Transverse colon (tissue), 4 donors: ENCODE measurements around the gene TGFB1I1. TPM values are rescaled to one million over a fixed set of nuclear protein-coding genes. Genes with fewer than 3 reads are reported as not detected.

Experiments used
- DNase-seq: peaks from one replicate; pipeline ENCODE4 v3.0.0-alpha.2; 2019
- H3K27ac ChIP-seq, 4 donors: fragments of 200-600 bp; sonication (generic); 2 replicates each; pipeline ENCODE4 v1.5.1; 2016 to 2018; ENCODE audit warnings: inconsistent platforms in 4 of 4
- H3K27me3 ChIP-seq: fragments of 200-600 bp; sonication (generic); 2 replicates; pipeline ENCODE4 v1.5.1; 2017; ENCODE audit warnings: inconsistent platforms
- H3K36me3 ChIP-seq, 4 donors: fragments of 200-600 bp; sonication (generic); 2 replicates each; pipeline ENCODE4 v1.5.1; 2017 to 2019; ENCODE audit warnings: inconsistent platforms in 4 of 4
- H3K4me1 ChIP-seq, 4 donors: fragments of 200-600 bp; sonication (generic); 2 replicates each; pipeline ENCODE4 v1.5.1; 2017 to 2020; ENCODE audit warnings: inconsistent platforms in 4 of 4
- H3K4me3 ChIP-seq, 4 donors: fragments of 200-600 bp; sonication (generic); 1 replicate in 1 of 4; 2 replicates in 3 of 4; pipeline versions ENCODE4 v1.5.1 to v1.6.1; 2017 to 2019; ENCODE audit warnings: inconsistent platforms in 4 of 4
- H3K9me3 ChIP-seq, 2 donors: fragments of 200-600 bp; sonication (generic); 2 replicates each; pipeline ENCODE4 v1.5.1; 2017 to 2019; ENCODE audit warnings: inconsistent platforms in 2 of 2
- EP300 ChIP-seq: sonication (generic); formaldehyde crosslinking; IDR thresholded peaks from one replicate; pipeline ENCODE4 v1.6.1; 2017; ENCODE audit warnings: antibody characterized with exemption, low read depth
- POLR2A ChIP-seq: fragments of 450-650 bp; IDR thresholded peaks from one replicate; pipeline ENCODE4 v1.6.1; 2016; ENCODE audit warnings: antibody characterized with exemption, mild to moderate bottlenecking, moderate library complexity
- POLR2AphosphoS5 ChIP-seq, 3 donors: sonication (generic); formaldehyde crosslinking; IDR thresholded peaks; one replicate each; pipeline ENCODE4 v1.6.1; 2016; ENCODE audit warnings: antibody characterized with exemption in 3 of 3
- WGBS, 2 donors: methylation state at CpG; one replicate each; pipeline ENCODE4 v1.1.5; 2018; ENCODE audit warnings: low coverage in 1 of 2; 5-methylcytosine and 5-hydroxymethylcytosine counted together
- in situ Hi-C, 4 donors: fragments of 200-750 bp; cut with MboI; loops; one replicate each; pipeline versions ENCODE4 v1.15.0 to v1.15.1; 2017; ENCODE audit warnings: low sequenced_read_pairs in 3 of 4, low pct_ligation_motif_present in 1 of 4, low pct_unique_long_range_greater_than_20kb in 1 of 4
- intact Hi-C: fragments of 100-400 bp; cut with DNase I; formaldehyde crosslinking; loops from one replicate; pipeline ENCODE4 v1.15.1; 2023; ENCODE audit warnings: low total_unique reads
- total RNA-seq, 4 donors: library from RNA; depleted of rRNA; stranded (reverse); fragments of >200 nt; gene quantifications; one replicate each; pipeline ENCODE4 v1.1.0, GENCODE V29; 2016
- TF ChIP-seq, protein P1 (sequence below), 5 experiments: fragments of 200-600 bp in 3 of 5; fragments of 450-650 bp in 2 of 5; sonication (generic) in 3 of 5; IDR thresholded peaks; 1 replicate in 2 of 5; 2 replicates in 3 of 5; pipeline ENCODE4 v1.5.1; 2016 to 2017; ENCODE audit warnings: antibody characterized with exemption in 5 of 5, inconsistent platforms in 3 of 5, mild to moderate bottlenecking in 2 of 5, moderate library complexity in 1 of 5

The TGFB1I1 gene
- total RNA-seq, 4 donors from 2014 or later, result 43.0 to 102 (median 61.4) TPM

DNA sequence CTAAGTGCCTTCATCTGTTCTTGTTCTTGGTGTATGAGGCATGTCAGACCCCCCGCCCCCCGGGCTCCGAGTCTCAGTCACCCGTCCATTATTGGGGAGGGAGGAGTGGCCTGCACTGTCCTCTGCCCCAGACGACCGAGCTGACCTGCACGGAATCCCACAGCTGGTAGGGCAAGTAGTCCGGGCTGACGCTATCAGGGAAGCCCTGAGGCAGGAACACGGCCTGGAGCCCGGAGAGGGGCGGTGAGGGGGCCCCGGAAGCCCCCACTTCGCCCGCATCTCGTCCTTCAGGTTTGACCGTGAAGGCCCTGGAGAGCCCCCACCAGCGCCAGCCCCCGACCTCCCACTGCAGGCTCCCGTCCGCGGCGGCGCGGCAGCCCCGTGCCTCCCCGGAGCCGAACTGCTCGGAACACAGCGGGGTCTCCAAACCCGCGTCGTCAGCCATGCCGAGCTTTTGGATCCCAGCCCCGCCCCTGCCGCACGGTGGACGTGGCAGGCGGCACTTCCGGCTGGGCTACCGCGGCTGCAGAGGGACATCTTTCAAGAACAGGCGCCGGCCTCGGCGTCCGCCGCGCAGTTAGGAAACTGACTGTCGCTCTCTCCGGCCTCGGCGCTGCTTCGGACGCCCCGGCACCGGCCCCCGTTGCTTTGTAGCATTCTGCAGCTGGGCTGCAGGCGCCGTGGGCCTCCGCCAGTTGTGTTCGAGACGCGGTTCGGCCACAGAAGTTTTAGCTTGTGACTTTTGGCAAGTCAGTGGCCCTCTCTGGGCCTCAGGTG, 36.2 kb downstream of the TGFB1I1 start, which contains the start of gene RUSF1:
RUSF1 (minus strand) TSS at position 463 of the 777 bp plus-strand sequence; CDS start at position 445, 18 bp downstream.
- intact Hi-C loops, result no loop called here

DNA sequence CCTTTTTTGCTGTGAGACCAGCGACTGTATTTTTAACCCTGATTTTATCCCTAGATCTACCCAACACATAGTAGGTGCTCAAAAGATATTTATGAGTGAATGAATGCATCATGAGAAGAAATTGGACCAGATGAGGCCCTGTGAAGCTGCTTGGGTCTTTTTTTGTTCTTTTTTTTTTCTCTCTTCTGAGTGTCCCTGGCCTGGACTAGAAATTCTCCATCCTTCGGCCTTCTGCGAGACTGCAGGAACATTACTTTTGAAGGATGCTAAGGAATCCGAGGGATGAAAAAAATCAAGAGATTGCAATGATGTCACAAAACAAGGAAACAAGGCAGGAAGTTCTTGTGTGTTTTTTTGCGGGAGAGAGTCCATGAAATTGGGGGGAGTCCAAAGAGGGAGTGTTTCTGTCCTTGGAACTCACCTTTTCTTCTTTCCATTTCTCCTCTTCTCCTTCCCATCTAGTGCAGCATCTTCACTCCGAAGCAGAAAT, 36.8 kb downstream of the TGFB1I1 start:
- Histone ChIP-seq H3K27ac (peak overlapping the region; percentile 93 to 95 (median 94)), H3K27me3 (no peaks in the 10 kb centered on the region), H3K4me3 (peak overlapping the region; percentile 85 to 93 (median 89)), H3K36me3 (no peaks in the 10 kb centered on the region), H3K4me1 (peaks cover 17 to 36% (median 23%) of the 10 kb centered on the region in 4 donors), H3K9me3 (no peaks in the 10 kb centered on the region)
- in situ Hi-C loops (no loop called here), intact Hi-C loops (no loop called here)
- WGBS, 2 donors, result 14 to 15% methylated on average over 6 of the region's 6 CpGs
- no peak for TF ChIP-seq POLR2AphosphoS5 (IDR thresholded peaks at IDR 0.05)
- TF ChIP-seq, protein P1, sequence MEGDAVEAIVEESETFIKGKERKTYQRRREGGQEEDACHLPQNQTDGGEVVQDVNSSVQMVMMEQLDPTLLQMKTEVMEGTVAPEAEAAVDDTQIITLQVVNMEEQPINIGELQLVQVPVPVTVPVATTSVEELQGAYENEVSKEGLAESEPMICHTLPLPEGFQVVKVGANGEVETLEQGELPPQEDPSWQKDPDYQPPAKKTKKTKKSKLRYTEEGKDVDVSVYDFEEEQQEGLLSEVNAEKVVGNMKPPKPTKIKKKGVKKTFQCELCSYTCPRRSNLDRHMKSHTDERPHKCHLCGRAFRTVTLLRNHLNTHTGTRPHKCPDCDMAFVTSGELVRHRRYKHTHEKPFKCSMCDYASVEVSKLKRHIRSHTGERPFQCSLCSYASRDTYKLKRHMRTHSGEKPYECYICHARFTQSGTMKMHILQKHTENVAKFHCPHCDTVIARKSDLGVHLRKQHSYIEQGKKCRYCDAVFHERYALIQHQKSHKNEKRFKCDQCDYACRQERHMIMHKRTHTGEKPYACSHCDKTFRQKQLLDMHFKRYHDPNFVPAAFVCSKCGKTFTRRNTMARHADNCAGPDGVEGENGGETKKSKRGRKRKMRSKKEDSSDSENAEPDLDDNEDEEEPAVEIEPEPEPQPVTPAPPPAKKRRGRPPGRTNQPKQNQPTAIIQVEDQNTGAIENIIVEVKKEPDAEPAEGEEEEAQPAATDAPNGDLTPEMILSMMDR (IDR thresholded peaks at IDR 0.05), result no peak
- no peak for TF ChIP-seq EP300
- TF ChIP-seq POLR2A, result no peak
- no peak for DNase-seq

More for the DNA sequence above, 36.2 kb downstream of the TGFB1I1 start, which contains the start of gene RUSF1:
- TF ChIP-seq POLR2A (peak; percentile 87), POLR2AphosphoS5 (IDR thresholded peaks at IDR 0.05) (peak; percentile 91 to 92 (median 92))
- TF ChIP-seq, protein P1 (IDR thresholded peaks at IDR 0.05), result no peak
- Histone ChIP-seq H3K36me3 (no peaks in the 10 kb centered on the region), H3K4me3 (peak within 1 kb of the TSS; percentile 85 to 93 (median 89)), H3K9me3 (no peaks in the 10 kb centered on the region), H3K27ac (peak within 1 kb of the TSS; percentile 93 to 95 (median 94)), H3K4me1 (peaks cover 17 to 36% (median 23%) of the 10 kb centered on the region in 4 donors), H3K27me3 (no peaks in the 10 kb centered on the region)
- peak; percentile 93 for DNase-seq
- WGBS, 2 donors, result 1% methylated on average over 28 of the region's 65 CpGs; no CpG with 5 or more reads in 1 of the 2 donors
- in situ Hi-C loops, result no loop called here

DNA sequence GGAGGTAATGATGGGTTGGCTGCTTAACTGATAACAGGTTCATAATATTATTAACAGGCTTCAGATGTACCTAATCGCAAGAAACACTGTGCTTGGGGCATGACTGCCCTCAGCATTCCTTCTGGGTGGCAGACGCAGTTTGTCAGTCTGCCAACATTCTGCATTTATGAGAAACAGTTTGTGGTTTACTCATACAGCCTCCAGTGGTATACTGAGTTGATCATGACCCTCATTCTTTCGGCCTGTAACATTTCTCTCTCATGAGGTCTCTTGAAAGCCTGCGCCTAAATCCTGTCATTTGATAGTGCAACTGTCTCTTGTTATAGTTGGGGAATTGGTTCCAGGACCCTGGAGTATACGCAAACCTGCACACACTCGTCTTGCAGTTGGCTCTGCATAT, 41.2 kb downstream of the TGFB1I1 start:
- no peak for DNase-seq
- Histone ChIP-seq H3K9me3 (no peaks in the 10 kb centered on the region), H3K36me3 (no peaks in the 10 kb centered on the region), H3K27ac (no peak overlapping the region), H3K27me3 (no peaks in the 10 kb centered on the region), H3K4me1 (peaks cover 7 to 14% (median 10%) of the 10 kb centered on the region in 4 donors), H3K4me3 (no peak overlapping the region)
- TF ChIP-seq POLR2A, result no peak
- TF ChIP-seq, protein P1 (IDR thresholded peaks at IDR 0.05), result no peak
- no peak for TF ChIP-seq POLR2AphosphoS5 (IDR thresholded peaks at IDR 0.05)
- TF ChIP-seq EP300, result no peak
- 68 to 90% methylated on average over 5 to 6 of the region's 6 CpGs for WGBS, 2 donors
- intact Hi-C loops (no loop called here), in situ Hi-C loops (loop anchor here in 1 of 4 donors (10.0 kb wide), 1 partner anchor 182 kb away; no protein-coding TSS in a partner anchor)

DNA sequence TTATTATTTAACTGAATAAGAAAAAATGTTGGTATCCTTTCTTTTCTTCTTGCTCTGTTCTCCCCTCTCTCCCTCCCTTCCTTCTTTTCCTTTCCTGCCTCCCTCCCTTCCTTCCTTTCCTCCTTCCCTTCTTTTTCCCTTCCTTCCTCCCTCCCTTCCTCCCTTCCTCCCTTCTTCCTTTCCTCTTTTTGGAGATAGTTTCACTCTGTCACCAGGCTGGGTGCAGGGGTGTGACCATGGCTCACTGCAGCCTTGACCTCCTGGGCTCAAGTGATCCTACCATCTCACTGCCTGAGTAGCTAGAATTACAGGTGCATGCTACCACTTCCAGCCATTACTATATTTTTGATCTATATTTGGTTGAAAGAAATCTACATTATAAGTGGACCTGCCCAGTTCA, 41.9 kb downstream of the TGFB1I1 start:
- Histone ChIP-seq H3K36me3 (no peaks in the 10 kb centered on the region), H3K9me3 (no peaks in the 10 kb centered on the region), H3K27me3 (no peaks in the 10 kb centered on the region), H3K4me1 (peaks cover 7 to 12% (median 9%) of the 10 kb centered on the region in 4 donors), H3K27ac (no peak overlapping the region), H3K4me3 (no peak overlapping the region)
- in situ Hi-C loops, result loop anchor here in 1 of 4 donors (10.0 kb wide), 1 partner anchor 181 kb away; no protein-coding TSS in a partner anchor
- intact Hi-C loops, result no loop called here
- TF ChIP-seq EP300, result no peak
- no peak for TF ChIP-seq POLR2A
- TF ChIP-seq, protein P1 (IDR thresholded peaks at IDR 0.05), result no peak
- TF ChIP-seq POLR2AphosphoS5 (IDR thresholded peaks at IDR 0.05), result no peak
- no peak for DNase-seq
